Stomach (tissue), 4 donors: ENCODE measurements around the gene PDXK.
"Not testable (repeated sequence)": the region's sequence is repeated elsewhere in the genome, so short reads cannot be mapped to it uniquely, and the experiment has no call there.

Experiments used
- EP300 ChIP-seq: sonication (generic); formaldehyde crosslinking; IDR thresholded peaks from one replicate; pipeline ENCODE4 v1.6.1; 2017; ENCODE audit warnings: antibody characterized with exemption
- POLR2A ChIP-seq, 4 donors: fragments of 450-650 bp; IDR thresholded peaks; one replicate each; pipeline ENCODE4 v1.6.1; 2016; ENCODE audit warnings: antibody characterized with exemption in 4 of 4, control low read depth in 2 of 4, mild to moderate bottlenecking in 1 of 4, moderate library complexity in 1 of 4
- POLR2AphosphoS5 ChIP-seq, 3 donors: sonication (generic); formaldehyde crosslinking; IDR thresholded peaks; one replicate each; pipeline ENCODE4 v1.6.1; 2016; ENCODE audit warnings: antibody characterized with exemption in 3 of 3
- TF ChIP-seq, protein P1 (sequence below), 7 experiments: fragments of 450-650 bp in 4 of 7; fragments of 200-600 bp in 3 of 7; sonication (generic) in 3 of 7; IDR thresholded peaks; one replicate each; pipeline ENCODE4 v1.5.1; 2016 to 2019; ENCODE audit warnings: antibody characterized with exemption in 7 of 7, control low read depth in 2 of 7, mild to moderate bottlenecking in 1 of 7

DNA sequence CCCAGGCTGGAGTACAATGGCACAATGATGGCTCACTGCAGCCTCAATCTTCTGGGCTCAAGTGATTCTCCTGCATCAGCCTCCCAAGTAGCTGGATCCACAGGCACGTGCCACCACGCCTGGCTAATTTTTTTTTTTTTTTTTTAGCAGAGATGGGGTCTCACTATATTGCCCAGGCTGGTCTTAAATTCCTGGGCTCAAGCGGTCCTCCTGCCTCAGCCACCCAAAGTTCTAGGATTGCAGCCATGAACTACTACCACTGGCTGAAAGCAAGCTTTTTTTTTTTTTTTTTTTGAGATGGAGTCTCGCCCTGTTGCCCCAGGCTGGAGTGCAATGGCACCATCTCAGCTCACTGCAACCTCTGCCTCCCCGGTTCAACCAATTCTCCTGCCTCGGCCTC is 5.8 kb upstream of the PDXK start:
- TF ChIP-seq, protein P1, sequence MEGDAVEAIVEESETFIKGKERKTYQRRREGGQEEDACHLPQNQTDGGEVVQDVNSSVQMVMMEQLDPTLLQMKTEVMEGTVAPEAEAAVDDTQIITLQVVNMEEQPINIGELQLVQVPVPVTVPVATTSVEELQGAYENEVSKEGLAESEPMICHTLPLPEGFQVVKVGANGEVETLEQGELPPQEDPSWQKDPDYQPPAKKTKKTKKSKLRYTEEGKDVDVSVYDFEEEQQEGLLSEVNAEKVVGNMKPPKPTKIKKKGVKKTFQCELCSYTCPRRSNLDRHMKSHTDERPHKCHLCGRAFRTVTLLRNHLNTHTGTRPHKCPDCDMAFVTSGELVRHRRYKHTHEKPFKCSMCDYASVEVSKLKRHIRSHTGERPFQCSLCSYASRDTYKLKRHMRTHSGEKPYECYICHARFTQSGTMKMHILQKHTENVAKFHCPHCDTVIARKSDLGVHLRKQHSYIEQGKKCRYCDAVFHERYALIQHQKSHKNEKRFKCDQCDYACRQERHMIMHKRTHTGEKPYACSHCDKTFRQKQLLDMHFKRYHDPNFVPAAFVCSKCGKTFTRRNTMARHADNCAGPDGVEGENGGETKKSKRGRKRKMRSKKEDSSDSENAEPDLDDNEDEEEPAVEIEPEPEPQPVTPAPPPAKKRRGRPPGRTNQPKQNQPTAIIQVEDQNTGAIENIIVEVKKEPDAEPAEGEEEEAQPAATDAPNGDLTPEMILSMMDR (IDR thresholded peaks at IDR 0.05), result not testable (repeated sequence)
- TF ChIP-seq POLR2A (IDR thresholded peaks at IDR 0.05); EP300; POLR2AphosphoS5 (IDR thresholded peaks at IDR 0.05): not testable (repeated sequence)
